8988T (cell line): ENCODE measurements around the gene UBE2S.
A peak's percentile ranks its signal among the peaks of the same experiment; 100 is the strongest.
"Not testable (repeated sequence)": the region's sequence is repeated elsewhere in the genome, so short reads cannot be mapped to it uniquely, and the experiment has no call there.

Experiments used
- DNase-seq: peaks from one replicate; pipeline ENCODE4 v3.0.0; 2011

The UBE2S gene

GRCh38 chr19:55402509-55402908 lies 5.1 kb downstream of the UBE2S start:
- no peak for DNase-seq

- DNase-seq, result not testable (repeated sequence)
Observed at GRCh38 chr19:55401390-55401789, 6.2 kb downstream of the UBE2S start.

GRCh38 chr19:55400281-55401087 lies 7.1 kb downstream of the UBE2S start:
- no peak for DNase-seq

- DNase-seq, result no peak
Observed at GRCh38 chr19:55398200-55398925, 9.2 kb downstream of the UBE2S start.

GRCh38 chr19:55392820-55393761 lies 14.5 kb downstream of the UBE2S start:
- no peak for DNase-seq

GRCh38 chr19:55391702-55392615 lies 15.6 kb downstream of the UBE2S start:
- DNase-seq, result no peak

GRCh38 chr19:55391191-55391670 lies 16.4 kb downstream of the UBE2S start:
- no peak for DNase-seq

GRCh38 chr19:55390461-55390880 lies 17.1 kb downstream of the UBE2S start:
- no peak for DNase-seq

- DNase-seq, result no peak
Observed at GRCh38 chr19:55389386-55390317, 17.9 kb downstream of the UBE2S start.

- no peak for DNase-seq
Observed at GRCh38 chr19:55387736-55388497, 19.7 kb downstream of the UBE2S start.

- no peak for DNase-seq
Observed at GRCh38 chr19:55386493-55386971, 21.1 kb downstream of the UBE2S start.

GRCh38 chr19:55385724-55386492 lies 21.7 kb downstream of the UBE2S start, which contains the start of gene RPL28:
RPL28 (plus strand) TSS chr19:55385932; CDS start chr19:55386358, 426 bp downstream.
- DNase-seq, result peak; percentile 80

GRCh38 chr19:55384920-55385723 lies 22.5 kb downstream of the UBE2S start:
- DNase-seq, result peak; percentile 70

GRCh38 chr19:55384131-55384919 lies 23.3 kb downstream of the UBE2S start, which contains the start of gene TMEM238:
TMEM238 (minus strand) TSS chr19:55384292; CDS start chr19:55384259, 33 bp downstream.
- DNase-seq, result no peak

- peak; percentile 86 for DNase-seq
Observed at GRCh38 chr19:55383279-55384130, 24.1 kb downstream of the UBE2S start.
